Ramos (cell line): ENCODE data around the gene ZNF33A.
"Not testable (repeated sequence)": the region's sequence is repeated elsewhere in the genome, so short reads cannot be mapped to it uniquely, and the experiment has no call there.

Source experiments
- in situ Hi-C: fragments of 300-500 bp; cut with MboI; formaldehyde crosslinking; loops from one replicate; pipeline ENCODE4 v1.14.3; 2022; ENCODE audit warnings: low sequenced_read_pairs; ENCODE audit not compliant: unreplicated experiment

The ZNF33A gene

DNA sequence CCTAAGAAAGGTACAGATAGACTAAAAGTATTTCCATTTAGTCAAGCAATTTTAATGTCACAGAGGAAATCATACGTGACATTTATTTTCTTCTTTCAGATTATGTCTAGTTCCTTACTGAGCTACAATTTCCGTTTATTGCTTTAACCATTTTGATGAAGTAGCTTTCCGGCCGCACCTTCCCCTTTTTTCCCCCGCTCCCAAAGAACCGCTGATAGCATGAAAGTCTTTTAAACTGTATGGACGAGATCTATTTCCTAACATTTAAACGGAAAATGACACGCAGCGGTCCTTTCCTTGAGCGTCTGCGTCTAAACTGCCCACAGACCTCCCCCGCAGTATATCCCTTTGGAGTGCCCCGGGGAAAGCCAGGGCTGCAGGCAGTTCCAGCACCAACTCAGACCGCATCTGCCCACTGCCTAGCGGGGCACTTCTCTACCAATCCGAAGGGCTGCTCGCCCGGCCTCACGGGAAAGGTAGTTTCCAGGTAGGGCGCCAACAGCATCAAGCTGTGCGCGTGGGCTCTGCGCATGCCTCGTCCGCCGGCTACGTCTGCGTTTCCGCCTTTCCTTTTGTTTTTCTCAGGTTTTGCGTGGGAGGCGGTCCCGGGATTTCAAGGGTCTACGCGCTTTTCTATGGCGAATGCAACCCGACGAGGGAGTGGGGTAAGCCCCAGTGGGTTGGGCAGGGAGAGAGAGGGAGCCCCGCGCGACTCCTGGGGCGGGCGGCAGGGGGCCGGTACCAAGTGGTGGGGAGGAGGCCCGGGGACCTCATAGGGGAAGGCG lies at the start of gene ZNF33A:
Gene ZNF33A, plus strand, starts transcription at position 557 of the 785 bp plus-strand sequence. CDS start 1,667 bp downstream, outside the sequence.
- in situ Hi-C loops, result no loop called here

DNA sequence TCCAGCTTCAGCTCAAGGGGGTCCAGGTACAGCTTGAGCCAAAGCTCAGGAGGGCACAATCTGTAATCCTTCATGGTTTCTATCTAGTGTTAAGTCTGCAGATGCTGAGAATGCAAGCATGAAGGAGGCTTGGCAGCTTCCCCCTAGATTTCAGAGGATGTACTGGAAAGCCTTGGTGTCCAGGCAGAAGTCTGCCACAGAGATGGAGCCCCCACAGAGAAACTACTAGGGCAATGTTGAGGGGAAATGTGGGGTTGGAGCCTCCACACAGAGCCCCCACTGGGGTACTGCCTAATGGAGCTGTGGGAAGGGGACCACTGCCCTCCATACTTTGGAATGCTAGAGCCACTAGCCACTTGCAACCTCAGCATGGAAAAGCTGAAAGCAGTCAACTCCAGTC lies 45.5 kb upstream of the ZNF33A start:
- in situ Hi-C loops, result no loop called here

DNA sequence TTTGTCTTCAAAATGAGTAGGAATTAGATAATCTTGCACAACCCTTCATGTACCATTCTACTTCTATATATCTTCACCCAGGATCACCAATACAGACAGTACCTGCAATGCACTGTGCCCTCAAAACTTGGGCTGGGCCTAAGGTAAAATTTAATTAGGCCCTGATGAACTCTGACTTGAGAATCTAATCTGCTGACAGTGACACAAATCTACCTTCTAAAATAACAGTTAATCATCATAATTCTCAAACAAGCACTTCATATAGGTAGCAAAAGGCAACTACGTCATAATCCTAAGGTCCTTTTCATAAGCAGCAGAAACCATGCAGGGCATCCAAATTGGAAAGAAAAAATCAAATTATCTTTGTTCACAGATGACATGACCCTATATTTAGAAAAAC lies 38.1 kb upstream of the ZNF33A start:
- in situ Hi-C loops, result no loop called here

DNA sequence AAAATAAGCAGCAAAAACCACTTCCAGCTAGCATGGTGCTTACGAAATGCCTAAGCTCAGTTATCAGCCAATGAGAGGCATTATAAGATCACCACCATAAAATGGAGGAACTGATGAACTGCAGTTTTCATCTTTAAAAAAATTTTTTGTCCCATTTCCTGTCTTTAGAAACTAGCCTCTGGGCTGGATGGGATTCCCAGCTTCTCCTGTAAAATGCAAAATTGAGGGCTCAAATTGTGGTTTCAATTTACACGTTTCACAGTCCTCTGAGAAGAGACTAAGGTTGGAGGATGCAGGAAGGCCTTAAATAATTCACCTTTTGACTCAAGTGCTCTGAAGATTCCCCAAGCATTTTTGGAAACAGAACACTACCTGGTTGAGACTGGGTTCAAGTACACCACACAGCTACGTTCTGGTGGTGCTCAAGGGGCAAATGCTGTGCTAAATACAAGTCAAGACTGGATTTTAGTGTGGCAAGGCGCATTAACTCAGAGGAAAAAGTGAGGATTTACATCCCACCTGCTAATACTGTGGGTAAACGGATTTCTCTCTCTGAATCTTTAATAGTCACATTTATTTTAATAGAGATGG lies 35.0 kb upstream of the ZNF33A start:
- in situ Hi-C loops, result no loop called here

DNA sequence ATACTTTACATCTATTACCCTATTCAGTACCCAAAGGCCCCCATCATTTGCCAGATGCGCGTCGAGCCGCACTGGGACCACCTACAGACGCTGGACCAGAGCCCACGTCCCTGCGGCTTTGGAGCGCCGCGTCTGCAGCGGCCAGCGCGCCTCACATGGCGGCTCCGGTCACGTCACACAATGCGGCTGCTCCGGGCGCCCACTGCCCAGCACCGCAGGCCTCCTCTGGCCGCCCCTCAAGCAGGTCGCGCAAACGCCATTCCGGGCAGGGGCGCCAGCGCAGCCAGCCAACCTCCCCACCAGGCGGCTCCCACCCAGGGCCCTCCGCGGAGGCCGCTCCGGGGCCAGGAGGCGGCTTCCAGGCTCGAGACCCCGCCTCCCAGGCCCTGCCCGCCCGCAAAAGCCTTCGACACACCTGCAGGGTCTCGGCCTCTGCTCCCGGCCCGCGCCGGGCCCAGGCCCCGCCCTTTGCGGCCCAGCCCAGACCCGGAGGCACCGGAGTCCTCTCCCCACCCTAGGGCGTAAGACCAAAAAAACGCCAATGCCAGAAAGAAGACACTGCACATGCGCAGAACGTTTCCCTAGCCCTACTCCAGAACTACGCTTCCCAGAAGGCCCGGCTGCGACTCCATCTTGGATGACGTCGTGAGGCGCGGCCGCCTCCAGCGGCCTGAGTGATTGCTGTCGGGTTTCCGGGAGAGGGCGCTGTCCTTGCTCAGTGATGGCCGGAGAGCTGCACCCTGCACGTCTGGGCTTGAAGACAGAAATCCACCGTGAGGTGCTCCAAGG lies 34.2 kb upstream of the ZNF33A start, which contains the start of gene ZNF25:
Gene ZNF25, minus strand, starts transcription at position 557 of the 789 bp plus-strand sequence. CDS start 4,925 bp downstream, outside the sequence.
- in situ Hi-C loops, result no loop called here

DNA sequence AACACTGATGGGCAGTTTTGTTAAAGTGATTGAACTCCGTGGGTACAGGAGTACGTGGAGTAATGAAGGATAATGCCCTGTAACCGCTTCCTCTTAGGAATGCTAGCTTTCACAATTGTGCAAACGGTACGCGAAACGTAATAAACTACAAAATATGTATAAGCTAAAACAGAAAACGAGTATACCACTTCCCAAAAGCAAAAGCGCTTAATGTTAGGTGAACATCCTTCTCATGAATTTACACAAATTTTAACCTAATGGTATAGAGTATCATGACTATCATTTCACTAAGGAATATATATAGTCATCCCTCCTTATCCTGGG lies 33.6 kb upstream of the ZNF33A start:
- in situ Hi-C loops, result no loop called here

DNA sequence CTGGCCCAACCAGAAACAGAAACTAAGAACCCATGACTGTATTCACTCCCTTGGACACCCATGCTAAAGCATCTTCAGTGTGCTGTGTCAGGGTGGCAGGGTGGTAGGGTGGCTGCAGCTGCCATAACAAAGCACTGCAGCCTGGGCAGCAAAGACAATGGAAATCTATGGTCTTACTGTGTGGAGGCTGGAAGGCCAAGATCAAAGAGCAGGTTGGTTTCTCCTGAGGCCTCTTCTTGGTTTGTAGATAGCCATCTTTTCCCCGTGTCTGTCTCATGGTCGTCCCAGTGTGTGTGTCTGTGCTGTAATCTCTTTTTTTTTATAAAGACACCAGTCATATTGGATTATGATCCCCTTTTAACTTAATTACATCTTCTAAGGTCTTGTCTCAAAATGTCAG lies 18.8 kb upstream of the ZNF33A start:
- in situ Hi-C loops, result no loop called here

DNA sequence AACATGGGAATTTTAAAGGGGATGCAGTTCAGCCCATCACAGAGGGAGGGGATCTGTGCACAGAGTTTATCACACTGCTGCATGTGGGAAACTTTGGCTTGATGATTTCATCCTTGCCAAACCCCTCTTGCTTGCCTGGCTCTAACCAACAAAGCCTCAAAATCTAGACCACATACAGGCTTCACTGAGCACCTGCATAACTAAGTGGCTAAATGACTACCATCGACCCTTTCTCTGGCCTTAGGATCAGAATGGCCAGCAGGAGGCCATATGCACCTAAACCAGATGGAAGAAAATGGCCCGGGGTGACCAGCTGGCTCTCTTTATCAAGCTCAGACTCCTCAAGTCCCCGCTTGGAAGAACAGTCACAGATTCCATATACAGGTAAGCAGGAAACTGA lies 18.4 kb upstream of the ZNF33A start:
- in situ Hi-C loops, result no loop called here

DNA sequence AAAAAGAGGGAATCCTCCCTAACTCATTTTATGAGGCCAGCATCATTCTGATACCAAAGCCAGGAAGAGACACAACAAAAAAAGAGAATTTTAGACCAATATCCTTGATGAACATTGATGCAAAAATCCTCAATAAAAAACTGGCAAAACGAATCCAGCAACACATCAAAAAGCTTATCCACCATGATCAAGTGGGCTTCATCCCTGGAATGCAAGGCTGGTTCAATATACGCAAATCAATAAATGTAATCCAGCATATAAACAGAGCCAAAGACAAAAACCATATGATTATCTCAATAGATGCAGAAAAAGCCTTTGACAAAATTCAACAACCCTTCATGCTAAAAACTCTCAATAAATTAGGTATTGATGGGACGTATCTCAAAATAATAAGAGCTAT lies 11.6 kb upstream of the ZNF33A start:
- in situ Hi-C loops, result not testable (repeated sequence)

DNA sequence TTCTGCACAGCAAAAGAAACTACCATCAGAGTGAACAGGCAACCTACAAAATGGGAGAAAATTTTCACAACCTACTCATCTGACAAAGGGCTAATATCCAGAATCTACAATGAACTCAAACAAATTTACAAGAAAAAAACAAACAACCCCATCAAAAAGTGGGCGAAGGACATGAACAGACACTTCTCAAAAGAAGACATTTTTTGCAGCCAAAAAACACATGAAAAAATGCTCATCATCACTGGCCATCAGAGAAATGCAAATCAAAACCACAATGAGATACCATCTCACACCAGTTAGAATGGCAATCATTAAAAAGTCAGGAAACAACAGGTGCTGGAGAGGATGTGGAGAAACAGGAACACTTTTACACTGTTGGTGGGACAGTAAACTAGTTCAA lies 10.0 kb upstream of the ZNF33A start:
- in situ Hi-C loops, result not testable (repeated sequence)

DNA sequence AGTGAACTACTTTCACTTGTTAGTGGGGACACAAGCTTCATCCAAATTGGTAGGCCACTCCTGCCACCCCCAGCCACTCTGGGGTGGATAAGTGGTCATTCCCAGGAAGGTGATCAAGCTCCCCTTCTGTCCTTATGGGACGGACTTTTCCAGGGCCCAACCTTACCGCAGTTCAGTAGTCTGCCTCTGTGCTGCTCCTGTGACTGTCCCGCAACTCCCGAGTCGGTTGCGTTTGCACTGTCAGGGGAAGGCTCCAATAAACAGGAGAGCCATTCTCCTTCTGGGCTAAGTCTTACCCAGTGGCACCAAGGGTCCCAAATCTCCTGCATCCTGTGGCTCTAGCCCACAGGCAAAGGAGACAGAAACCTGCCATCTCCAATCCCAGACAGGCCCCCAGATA lies 7.4 kb upstream of the ZNF33A start:
- in situ Hi-C loops, result no loop called here

DNA sequence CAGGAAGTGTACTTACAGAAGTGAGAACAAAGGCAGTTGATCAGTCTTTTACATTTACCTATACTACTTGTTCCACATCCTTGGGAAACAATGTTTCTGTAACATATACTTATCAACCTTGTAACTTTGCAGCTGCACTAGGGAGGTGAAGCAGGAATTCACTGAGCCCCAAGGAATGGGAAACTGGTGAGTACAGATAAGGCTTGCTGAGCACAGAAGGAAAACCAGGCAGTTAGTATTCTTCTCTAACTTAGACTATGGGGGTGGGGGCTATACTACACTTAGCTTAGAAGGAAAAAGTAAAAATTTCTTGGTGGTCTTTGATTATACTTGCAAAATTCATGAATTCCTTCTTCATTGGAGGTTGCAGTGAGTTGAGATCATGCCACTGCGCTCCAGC lies 6.9 kb upstream of the ZNF33A start:
- in situ Hi-C loops, result no loop called here

DNA sequence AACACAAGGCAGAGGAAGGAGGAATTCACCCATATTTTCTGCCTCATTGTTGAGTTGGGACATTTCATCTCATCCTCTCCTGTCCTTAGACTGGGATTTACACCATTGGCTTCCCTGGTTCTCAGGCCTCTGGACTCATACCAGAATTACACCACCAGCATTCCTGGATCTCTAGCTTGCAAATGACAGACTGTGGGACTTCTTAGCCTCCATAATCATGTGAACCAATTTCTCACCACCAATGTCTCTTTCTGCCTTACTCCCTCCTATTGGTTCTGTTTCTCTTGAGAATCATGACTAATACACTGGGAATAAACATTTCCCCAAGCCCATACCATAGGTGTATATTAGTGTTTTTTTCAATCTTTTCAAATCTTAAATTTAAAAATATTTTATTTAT lies 2.9 kb upstream of the ZNF33A start:
- in situ Hi-C loops, result no loop called here

DNA sequence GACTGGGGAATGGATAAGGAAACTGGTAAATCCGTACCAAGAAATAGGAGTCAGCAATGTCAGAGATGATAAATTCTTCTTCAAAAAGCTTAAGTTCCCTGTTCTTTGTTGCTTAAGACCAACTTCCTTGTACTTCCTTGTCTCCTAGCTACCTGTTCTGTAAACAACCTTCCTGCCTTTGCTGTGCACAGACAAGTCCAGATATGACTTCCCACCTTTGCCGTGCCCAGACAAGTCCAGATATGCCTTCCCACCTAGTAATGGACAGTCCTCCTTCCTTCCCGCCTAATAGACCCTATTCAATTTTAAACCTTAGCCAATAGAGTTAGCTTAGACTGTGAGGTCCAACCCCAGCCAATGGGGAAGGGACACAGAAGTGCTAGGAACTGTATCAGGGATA lies 2.5 kb upstream of the ZNF33A start:
- in situ Hi-C loops, result no loop called here

DNA sequence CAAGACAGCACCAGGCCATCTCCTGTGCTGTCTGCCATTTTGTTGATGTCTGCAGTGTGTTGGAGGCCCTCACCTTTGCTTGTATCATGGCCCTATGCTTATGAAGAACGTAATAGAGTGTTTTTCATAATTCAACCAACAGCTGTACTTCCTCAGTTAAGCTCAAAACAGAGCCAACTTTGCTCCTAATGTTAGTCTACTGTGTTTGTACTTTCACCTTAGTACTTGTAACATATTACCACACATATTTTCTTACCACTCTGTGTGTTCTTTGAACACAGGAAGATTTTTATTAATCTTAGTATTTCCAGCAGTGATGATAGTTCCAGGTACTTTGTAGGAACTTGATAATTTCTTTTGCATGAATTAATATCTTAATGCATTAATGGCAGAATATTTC lies 5.9 kb downstream of the ZNF33A start:
- in situ Hi-C loops, result no loop called here

DNA sequence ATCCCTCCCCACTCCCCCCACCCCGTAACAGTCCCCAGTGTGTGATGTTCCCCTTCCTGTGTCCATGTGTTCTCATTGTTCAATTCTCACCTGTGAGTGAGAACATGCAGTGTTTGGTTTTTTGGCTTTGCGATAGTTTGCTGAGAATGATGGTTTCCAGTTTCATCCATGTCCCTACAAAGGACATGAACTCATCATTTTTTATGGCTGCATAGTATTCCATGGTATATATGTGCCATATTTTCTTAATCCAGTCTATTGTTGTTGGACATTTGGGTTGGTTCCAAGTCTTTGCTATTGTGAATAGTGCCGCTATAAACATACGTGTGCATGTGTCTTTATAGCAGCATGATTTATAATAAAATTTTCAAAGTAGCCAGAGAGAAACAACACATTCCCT lies 8.6 kb downstream of the ZNF33A start:
- in situ Hi-C loops, result not testable (repeated sequence)

DNA sequence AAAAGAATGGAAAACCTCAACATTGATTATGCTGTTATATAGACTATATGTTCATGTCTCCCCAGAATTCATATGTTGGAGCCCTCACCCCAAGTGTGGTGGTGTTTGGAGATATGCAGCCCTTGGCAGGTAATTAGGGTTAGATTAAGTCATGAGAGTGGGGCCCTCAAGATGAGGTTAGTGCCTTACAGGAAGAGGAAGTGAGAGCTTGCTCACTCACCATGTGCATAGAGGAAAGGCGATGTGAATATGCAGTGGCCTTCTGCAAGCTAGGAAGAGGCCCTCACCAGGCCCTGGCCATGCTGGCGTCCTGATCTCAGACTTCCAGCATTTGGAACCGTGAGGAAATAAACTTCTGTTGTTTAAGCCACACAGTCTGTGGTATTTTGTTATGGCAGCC lies 14.8 kb downstream of the ZNF33A start:
- in situ Hi-C loops, result no loop called here

DNA sequence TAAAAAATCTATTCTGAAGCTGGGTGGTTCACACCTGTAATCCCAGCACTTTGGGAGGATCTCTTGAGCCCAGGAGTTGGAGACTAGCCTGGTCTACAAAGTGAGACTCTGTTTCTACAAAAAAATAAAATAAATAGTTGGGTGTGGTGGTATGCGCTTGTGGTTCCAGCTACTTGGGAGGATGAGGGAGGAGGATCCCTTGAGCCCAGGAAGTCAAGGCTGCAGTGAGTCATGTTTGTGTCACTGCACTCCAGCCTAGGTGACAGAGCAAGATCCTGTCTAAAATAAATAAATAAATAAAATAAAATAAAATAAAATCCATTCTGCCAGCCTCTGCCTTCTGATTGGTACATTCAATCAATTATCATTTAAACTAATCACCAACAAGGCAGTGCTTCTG lies 17.5 kb downstream of the ZNF33A start:
- in situ Hi-C loops, result no loop called here

DNA sequence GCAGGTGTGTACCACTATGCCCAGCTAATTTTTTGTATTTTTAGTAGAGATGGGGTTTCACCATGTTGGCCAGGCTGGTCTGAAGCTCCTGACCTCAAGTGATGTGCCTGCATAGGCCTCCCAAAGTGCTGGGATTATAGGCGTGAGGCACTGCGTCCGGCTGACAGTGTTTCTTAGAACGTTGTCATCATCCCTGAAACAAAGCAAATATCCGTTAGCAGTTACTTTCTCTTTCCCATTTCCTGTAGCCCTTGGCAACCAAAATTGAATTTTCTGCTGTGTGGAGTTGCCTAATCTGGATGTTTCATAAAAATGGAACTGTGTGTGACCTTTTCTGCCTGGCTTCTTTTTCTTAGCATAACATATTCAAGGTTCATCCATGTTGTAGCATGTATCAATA lies 22.4 kb downstream of the ZNF33A start:
- in situ Hi-C loops, result no loop called here

DNA sequence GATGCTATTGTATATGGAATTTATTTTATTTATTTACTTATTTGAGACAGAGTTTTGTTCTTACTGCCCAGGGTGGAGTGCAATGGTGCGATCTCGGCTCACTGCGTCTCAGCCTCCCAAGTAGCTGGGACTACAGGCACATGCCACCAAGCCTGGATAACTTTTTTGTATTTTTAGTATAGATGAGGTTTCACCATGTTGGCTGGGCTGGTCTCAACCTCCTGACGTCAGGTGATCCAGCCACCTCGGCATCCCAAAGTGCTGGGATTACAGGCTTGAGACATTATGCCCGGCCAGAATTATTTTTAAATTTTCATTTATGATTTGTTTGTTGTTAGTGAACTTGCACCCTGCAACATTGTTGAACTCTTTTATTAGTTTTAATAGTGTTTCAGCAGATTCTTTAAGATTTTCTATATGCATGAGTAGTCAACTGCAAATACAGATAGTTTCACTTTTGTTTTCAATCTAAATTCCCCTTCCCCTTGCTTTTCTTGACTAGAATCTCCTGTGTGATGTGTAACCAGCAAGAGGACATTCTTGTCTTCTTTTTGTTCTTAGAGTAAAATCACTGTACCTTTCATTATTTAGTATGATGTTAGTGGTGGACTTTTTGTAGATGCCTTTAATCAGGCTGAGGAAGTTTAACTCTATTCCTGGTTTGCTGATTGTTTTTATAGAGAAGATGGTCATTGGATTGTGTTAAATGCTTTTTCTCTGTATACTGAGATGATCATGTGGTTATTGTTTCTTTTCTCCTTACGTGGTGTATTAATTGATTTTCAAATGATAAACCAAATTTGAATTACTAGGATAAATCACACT lies 27.8 kb downstream of the ZNF33A start:
- in situ Hi-C loops, result no loop called here

DNA sequence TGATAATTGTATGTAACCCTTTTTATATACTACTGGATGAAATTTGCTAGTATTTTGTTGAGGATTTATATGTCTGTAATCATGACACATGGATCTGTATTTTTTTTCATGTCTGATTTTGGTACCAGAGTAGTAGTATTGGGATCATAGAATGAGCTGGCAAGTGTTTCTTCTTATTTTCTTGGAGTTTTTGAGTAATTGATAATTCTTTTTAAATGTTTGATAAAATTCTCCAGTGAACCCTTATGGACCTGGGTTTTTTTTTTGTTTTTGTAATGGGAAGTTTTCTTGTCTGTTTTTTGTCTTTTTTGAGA lies 28.4 kb downstream of the ZNF33A start:
- in situ Hi-C loops, result no loop called here
